Neural crest cell (in vitro differentiated cells): ENCODE data around the gene BAIAP2L2. TPM values are rescaled to one million over a fixed set of nuclear protein-coding genes. Genes with fewer than 3 reads are reported as not detected.
"Not testable (repeated sequence)": the region's sequence is repeated elsewhere in the genome, so short reads cannot be mapped to it uniquely, and the experiment has no call there.

Experiments
- DNase-seq: peaks from one replicate; pipeline ENCODE4 v3.0.0; 2021; ENCODE audit warnings: low read depth, mixed read lengths, low spot score
- H3K27ac Mint-ChIP-seq: one replicate; pipeline ENCODE4 v1.8.0; 2021; ENCODE audit warnings: mild to moderate bottlenecking, mixed read lengths; ENCODE audit not compliant: unreplicated experiment
- H3K27me3 Mint-ChIP-seq: 2 replicates; pipeline ENCODE4 v1.8.0; 2021; ENCODE audit warnings: low read depth, mild to moderate bottlenecking, mixed read lengths
- H3K36me3 Mint-ChIP-seq: 2 replicates; pipeline ENCODE4 v1.8.0; 2021; ENCODE audit warnings: low read depth, mild to moderate bottlenecking, mixed read lengths
- H3K4me1 Mint-ChIP-seq: 2 replicates; pipeline ENCODE4 v1.8.0; 2021; ENCODE audit warnings: mixed read lengths
- H3K4me3 Mint-ChIP-seq: one replicate; pipeline ENCODE4 v1.8.0; 2021; ENCODE audit warnings: mild to moderate bottlenecking, mixed read lengths
- H3K9me3 Mint-ChIP-seq: 2 replicates; pipeline ENCODE4 v1.8.0; 2021; ENCODE audit warnings: mixed read lengths
- CTCF ChIP-seq: fragments of 200-600 bp; sonication (generic); conservative IDR thresholded peaks from 2 replicates; pipeline ENCODE4 v1.5.0; 2021; ENCODE audit warnings: antibody characterized with exemption, mild to moderate bottlenecking
- total RNA-seq: library from RNA; stranded (reverse); gene quantifications from 2 replicates; pipeline ENCODE4 v1.2.1, GENCODE V29; 2021

Gene BAIAP2L2
- total RNA-seq, 1 donor from 2014 or later, result 0.51 TPM

GRCh38 chr22:38148245-38148644, 37.8 kb upstream of the BAIAP2L2 start:
- peaks cover 3% of the 10 kb centered on the region for H3K4me1 Mint-ChIP-seq
- H3K9me3 Mint-ChIP-seq, result no peaks in the 10 kb centered on the region
- no peaks in the 10 kb centered on the region for H3K27me3 Mint-ChIP-seq
- no peak overlapping the region for H3K4me3 Mint-ChIP-seq
- no peak for DNase-seq
- H3K27ac Mint-ChIP-seq, result no peak overlapping the region
- no peak for TF ChIP-seq CTCF
- peaks cover 2% of the 10 kb centered on the region for H3K36me3 Mint-ChIP-seq

GRCh38 chr22:38146166-38146565, 35.7 kb upstream of the BAIAP2L2 start:
- DNase-seq, H3K27me3 Mint-ChIP-seq, H3K9me3 Mint-ChIP-seq, H3K4me3 Mint-ChIP-seq, H3K36me3 Mint-ChIP-seq, H3K4me1 Mint-ChIP-seq, H3K27ac Mint-ChIP-seq: not testable (repeated sequence)

GRCh38 chr22:38144025-38144405, 33.5 kb upstream of the BAIAP2L2 start:
- Mint-ChIP-seq H3K4me3 (no peak overlapping the region), H3K36me3 (peaks cover 2% of the 10 kb centered on the region), H3K9me3 (no peaks in the 10 kb centered on the region), H3K27ac (no peak overlapping the region), H3K27me3 (no peaks in the 10 kb centered on the region), H3K4me1 (peaks cover 4% of the 10 kb centered on the region)
- no peak for DNase-seq
- no peak for TF ChIP-seq CTCF

- H3K27me3 Mint-ChIP-seq, result no peaks in the 10 kb centered on the region
- no peak overlapping the region for H3K27ac Mint-ChIP-seq
- H3K9me3 Mint-ChIP-seq, result no peaks in the 10 kb centered on the region
- H3K36me3 Mint-ChIP-seq, result peaks cover 2% of the 10 kb centered on the region
- peaks cover 4% of the 10 kb centered on the region for H3K4me1 Mint-ChIP-seq
- DNase-seq, result no peak
- TF ChIP-seq CTCF, result no peak
- no peak overlapping the region for H3K4me3 Mint-ChIP-seq
Measured at GRCh38 chr22:38142606-38143005, 32.1 kb upstream of the BAIAP2L2 start.

GRCh38 chr22:38141217-38141973, 30.9 kb upstream of the BAIAP2L2 start:
- no peak for DNase-seq
- Mint-ChIP-seq H3K4me1 (peaks cover 4% of the 10 kb centered on the region), H3K4me3 (no peak overlapping the region), H3K36me3 (peaks cover 2% of the 10 kb centered on the region), H3K27ac (no peak overlapping the region), H3K27me3 (no peaks in the 10 kb centered on the region), H3K9me3 (no peaks in the 10 kb centered on the region)
- TF ChIP-seq CTCF, result no peak

GRCh38 chr22:38139901-38140300, 29.4 kb upstream of the BAIAP2L2 start:
- Mint-ChIP-seq H3K4me3 (no peak overlapping the region), H3K9me3 (no peaks in the 10 kb centered on the region), H3K27ac (no peak overlapping the region), H3K4me1 (peaks cover 7% of the 10 kb centered on the region), H3K27me3 (no peaks in the 10 kb centered on the region), H3K36me3 (peaks cover 2% of the 10 kb centered on the region)
- TF ChIP-seq CTCF, result no peak
- DNase-seq, result no peak
